GM18870 (cell line): ENCODE data around the gene ATM.

Experiments used
- ATAC-seq: cut with Tn5 transposase; IDR thresholded peaks from one replicate; pipeline ENCODE4 v1.9.1; 2021; ENCODE audit warnings: moderate library complexity; ENCODE audit not compliant: unreplicated experiment

The ATM gene

GRCh38 chr11:108218912-108219783 lies 3.7 kb upstream of the ATM start:
- ATAC-seq, result no peak

GRCh38 chr11:108220721-108221336 lies 2.0 kb upstream of the ATM start:
- no peak for ATAC-seq

DNA sequence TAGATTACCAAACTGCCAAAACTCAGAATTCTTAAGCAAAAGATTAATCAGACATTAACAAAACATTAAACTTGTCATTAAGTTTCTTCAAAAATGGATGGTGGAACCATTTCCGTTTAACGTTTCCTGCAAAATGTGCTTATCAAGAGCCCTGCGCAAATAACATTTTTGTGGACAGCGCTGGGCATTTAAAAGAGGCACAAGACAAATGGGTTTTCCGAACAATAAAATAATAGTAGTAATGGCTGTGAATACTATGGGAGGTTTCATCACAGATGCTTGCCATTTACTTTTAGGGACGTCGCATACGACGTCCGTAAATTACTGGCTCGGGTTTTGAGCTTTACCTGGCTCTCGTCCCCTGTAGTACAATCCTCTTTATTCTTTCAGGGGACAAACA lies 1.5 kb upstream of the ATM start:
- ATAC-seq, result no peak

- peak; percentile 5 for ATAC-seq
Observed at GRCh38 chr11:108221911-108222573, 825 bp upstream of the ATM start.

GRCh38 chr11:108223348-108224149 lies 682 bp downstream of the ATM start:
- peak; percentile 41 for ATAC-seq

- ATAC-seq, result no peak
Observed at GRCh38 chr11:108224366-108224765, 1.5 kb downstream of the ATM start.

GRCh38 chr11:108224911-108225786 lies 2.3 kb downstream of the ATM start:
- no peak for ATAC-seq

DNA sequence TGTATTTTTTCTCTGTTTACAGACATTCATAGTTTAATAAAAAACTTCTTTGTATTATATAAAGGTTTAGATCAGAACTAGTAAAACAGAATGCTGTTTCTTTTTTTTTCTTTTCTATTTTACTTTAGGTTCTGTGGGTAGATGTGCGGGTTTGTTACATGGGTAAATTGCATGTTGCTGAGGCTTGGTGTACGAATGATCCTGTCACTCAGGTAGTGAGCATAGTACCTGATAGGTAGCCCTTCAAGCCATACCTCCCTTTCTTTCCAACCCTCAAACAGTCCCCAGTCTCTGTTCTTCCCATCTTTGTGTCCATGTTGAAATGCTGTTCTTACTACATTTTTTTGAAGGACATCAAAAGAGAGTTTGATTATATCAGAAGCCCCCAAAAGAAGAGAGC lies 3.2 kb downstream of the ATM start:
- no peak for ATAC-seq

DNA sequence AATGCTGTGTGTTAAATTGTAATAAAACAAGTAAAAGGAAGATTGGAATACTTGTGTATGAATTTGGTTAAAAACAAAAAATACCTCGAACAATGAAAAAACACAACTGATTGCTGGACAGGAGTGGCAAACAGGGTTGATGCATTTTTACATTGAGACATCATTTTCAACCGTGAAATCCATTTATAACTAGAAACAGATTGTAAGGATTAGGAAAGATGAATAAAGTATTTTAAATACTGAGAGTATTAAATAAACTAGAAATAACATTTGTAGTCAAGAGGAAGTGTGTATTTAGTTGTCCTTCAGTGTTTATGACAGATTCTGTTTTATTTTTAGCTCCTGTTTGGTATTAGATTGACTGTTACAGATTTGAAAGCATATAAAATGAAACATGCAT lies 5.4 kb downstream of the ATM start:
- no peak for ATAC-seq

GRCh38 chr11:108233277-108233945 lies 10.5 kb downstream of the ATM start:
- ATAC-seq, result no peak

- no peak for ATAC-seq
Observed at GRCh38 chr11:108235192-108235591, 12.3 kb downstream of the ATM start.

DNA sequence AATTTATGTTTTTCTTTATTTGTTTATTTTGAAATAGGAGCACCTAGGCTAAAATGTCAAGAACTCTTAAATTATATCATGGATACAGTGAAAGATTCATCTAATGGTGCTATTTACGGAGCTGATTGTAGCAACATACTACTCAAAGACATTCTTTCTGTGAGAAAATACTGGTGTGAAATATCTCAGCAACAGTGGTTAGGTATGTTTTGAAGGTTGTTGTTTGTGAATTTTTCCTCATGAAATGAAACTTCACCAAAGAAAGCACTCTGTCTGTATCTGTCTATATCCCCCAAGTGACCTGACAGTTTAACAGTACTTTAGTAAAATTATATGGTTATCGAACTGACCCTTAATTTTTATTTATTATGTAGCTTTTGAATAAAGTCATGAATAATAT lies 12.8 kb downstream of the ATM start:
- ATAC-seq, result no peak

GRCh38 chr11:108237058-108237481 lies 14.2 kb downstream of the ATM start:
- ATAC-seq, result peak; percentile 44

DNA sequence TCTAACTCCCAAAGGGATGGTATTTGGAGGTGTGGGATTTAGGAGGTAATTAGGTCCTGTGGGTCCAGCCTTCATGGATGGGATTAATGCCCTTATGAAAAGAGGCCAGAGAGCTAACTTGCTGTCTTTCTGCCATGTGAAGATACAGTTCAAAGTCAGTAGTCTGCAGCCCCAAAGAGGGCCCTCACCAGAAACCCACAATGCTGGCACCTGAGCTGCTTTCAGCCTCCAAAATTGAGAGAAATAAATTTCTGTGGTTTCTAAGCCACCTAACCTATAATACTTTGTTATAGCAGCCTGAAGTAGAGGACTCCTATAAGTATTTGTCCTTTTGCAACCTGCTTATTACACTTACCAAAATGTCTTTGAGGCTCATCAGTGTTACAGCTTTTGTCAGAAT lies 16.2 kb downstream of the ATM start:
- no peak for ATAC-seq

DNA sequence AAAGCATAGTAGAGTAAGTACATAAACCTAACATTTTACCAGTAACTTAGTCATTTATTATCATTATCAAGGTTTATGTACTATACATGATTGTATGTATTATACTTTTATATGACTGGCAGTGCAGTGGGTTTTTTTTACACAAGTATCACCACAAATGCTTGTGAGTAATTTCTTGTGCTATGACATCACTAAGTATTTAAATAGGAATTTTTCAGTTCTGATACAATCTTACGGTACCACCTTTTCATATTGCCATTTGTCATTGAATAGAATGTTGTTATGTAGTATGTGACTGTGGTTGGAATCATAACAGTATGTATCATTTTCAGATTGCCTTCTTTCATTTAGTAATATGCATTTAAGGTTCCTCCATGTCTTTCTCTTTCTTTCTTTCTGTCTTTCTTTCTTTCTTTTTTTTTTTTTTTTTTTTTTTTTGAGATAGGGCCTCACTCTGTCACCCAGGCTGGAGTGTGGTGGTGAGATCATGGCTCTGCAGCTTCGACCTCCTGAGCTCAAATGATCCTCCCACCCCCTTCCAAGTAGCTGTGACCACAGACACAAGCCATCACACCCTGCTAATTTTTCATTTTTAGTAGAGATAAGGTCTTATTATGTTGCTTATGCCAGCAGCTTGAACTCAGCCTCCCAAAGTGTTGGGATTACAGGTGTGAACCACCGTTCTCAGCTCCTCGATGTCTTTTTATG lies 18.6 kb downstream of the ATM start:
- no peak for ATAC-seq

DNA sequence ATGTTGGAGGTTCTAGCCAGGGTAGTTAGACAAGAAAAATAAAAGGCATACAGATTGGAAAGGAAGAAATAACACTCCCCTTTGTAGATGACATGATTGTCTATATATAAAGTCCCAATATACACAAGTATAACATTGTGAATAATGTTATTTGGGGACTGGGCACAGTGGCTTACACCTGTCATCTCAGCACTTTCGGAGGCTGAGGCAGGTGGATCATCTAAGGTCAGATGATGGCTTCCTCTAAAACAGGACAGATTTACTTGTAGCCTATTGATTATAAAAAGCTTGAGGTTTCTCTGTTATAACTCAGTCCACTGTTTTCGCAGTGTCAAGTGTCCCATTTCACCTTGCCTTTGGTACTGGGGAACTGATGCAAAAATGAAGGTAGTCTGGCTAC lies 19.6 kb downstream of the ATM start:
- no peak for ATAC-seq

DNA sequence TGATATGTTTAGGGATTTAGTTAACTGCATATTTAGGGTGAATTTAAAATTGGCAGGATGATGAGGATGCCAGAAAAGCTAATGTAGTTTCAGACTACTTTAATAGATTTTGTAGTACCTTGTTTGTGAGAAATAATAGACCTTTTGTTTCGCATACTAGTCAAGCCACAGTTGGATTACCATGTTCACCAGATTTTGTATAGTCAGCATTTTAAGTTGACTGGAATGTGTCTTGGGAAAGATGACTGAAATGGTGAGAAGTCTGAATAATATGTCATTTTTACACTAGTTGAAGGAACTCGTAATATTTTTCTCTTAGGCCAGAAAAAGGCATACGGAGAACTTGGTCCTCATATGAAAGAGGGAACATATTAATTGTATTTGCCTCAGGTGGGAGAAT lies 23.4 kb downstream of the ATM start:
- ATAC-seq, result no peak

GRCh38 chr11:108246885-108247284 lies 24.0 kb downstream of the ATM start:
- ATAC-seq, result no peak

GRCh38 chr11:108253176-108253575 lies 30.3 kb downstream of the ATM start:
- ATAC-seq, result no peak
